ENCODE results near the gene MORC2.

The MORC2 gene

GRCh38 chr22:30946354-30946753 is 22.2 kb downstream of the MORC2 start:
- Histone ChIP-seq H3K27me3 (ENCODE audit: insufficient read depth, poor library complexity, severe bottlenecking) (no peaks in the 10 kb centered on the region), H3K27ac (replicated peaks) (no peak overlapping the region)
- no peak for DNase-seq (ENCODE audit: low read depth in 1 of 2, low spot score in 1 of 2)

GRCh38 chr22:30945653-30946052 is 22.9 kb downstream of the MORC2 start:
- no peak for DNase-seq (ENCODE audit: low read depth in 1 of 2, low spot score in 1 of 2)
- Histone ChIP-seq H3K27me3 (ENCODE audit: insufficient read depth, poor library complexity, severe bottlenecking) (no peaks in the 10 kb centered on the region), H3K27ac (replicated peaks) (no peak overlapping the region), H3K4me3 (replicated peaks; ENCODE audit: insufficient read depth, low read length) (no peak overlapping the region)
- TF ChIP-seq, protein P1, sequence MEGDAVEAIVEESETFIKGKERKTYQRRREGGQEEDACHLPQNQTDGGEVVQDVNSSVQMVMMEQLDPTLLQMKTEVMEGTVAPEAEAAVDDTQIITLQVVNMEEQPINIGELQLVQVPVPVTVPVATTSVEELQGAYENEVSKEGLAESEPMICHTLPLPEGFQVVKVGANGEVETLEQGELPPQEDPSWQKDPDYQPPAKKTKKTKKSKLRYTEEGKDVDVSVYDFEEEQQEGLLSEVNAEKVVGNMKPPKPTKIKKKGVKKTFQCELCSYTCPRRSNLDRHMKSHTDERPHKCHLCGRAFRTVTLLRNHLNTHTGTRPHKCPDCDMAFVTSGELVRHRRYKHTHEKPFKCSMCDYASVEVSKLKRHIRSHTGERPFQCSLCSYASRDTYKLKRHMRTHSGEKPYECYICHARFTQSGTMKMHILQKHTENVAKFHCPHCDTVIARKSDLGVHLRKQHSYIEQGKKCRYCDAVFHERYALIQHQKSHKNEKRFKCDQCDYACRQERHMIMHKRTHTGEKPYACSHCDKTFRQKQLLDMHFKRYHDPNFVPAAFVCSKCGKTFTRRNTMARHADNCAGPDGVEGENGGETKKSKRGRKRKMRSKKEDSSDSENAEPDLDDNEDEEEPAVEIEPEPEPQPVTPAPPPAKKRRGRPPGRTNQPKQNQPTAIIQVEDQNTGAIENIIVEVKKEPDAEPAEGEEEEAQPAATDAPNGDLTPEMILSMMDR (IDR thresholded peaks at IDR 0.05; ENCODE audit: insufficient read depth, low read length): no peak
- TF ChIP-seq POLR2AphosphoS5 (IDR thresholded peaks at IDR 0.05; ENCODE audit: low read depth) (no peak), REST (IDR thresholded peaks at IDR 0.05; ENCODE audit: insufficient replicate concordance, low read depth) (no peak)

More at GRCh38 chr22:30946354-30946753, 22.2 kb downstream of the MORC2 start:
- no peak overlapping the region for H3K4me3 ChIP-seq (replicated peaks; ENCODE audit: insufficient read depth, low read length)
- TF ChIP-seq GABPA (IDR thresholded peaks at IDR 0.05; ENCODE audit: low read depth) (no peak), POLR2AphosphoS5 (IDR thresholded peaks at IDR 0.05; ENCODE audit: low read depth) (no peak), REST (IDR thresholded peaks at IDR 0.05; ENCODE audit: insufficient replicate concordance, low read depth) (no peak), SPI1 (IDR thresholded peaks at IDR 0.05; ENCODE audit: borderline replicate concordance, low read depth) (no peak)
- TF ChIP-seq, protein P1 (IDR thresholded peaks at IDR 0.05; ENCODE audit: insufficient read depth, low read length): no peak

DNA sequence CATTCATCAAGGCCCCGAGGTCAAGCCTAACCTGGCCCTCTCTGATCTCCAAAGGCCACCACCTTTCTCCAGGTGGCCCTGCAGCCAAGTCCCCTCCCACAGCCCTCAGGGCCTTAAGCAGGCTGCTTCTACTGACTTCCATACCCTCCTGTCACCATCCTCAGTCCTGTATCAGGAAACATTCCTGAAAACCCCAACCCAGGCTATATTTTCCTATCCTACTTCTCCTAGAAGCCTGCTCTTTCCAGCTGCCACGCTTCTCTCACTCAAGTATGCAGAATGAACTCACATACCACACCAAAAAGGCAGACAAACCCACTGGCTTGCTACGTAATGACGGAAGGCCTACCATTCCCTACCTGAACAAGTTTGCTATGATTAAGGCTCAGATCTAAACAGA is 23.6 kb downstream of the MORC2 start:
- no peaks in the 10 kb centered on the region for H3K27me3 ChIP-seq (ENCODE audit: insufficient read depth, poor library complexity, severe bottlenecking)
- TF ChIP-seq GABPA (IDR thresholded peaks at IDR 0.05; ENCODE audit: low read depth): no peak
- TF ChIP-seq POLR2AphosphoS5 (IDR thresholded peaks at IDR 0.05; ENCODE audit: low read depth): no peak
- no peak for TF ChIP-seq REST (IDR thresholded peaks at IDR 0.05; ENCODE audit: insufficient replicate concordance, low read depth)
- TF ChIP-seq, protein P1 (IDR thresholded peaks at IDR 0.05; ENCODE audit: insufficient read depth, low read length): no peak
- no peak for TF ChIP-seq SPI1 (IDR thresholded peaks at IDR 0.05; ENCODE audit: borderline replicate concordance, low read depth)
- H3K27ac ChIP-seq (replicated peaks): no peak overlapping the region
- DNase-seq (ENCODE audit: low read depth in 1 of 2, low spot score in 1 of 2): no peak
- H3K4me3 ChIP-seq (replicated peaks; ENCODE audit: insufficient read depth, low read length): no peak overlapping the region
